Activated CD8-positive, alpha-beta memory T cell treated with anti-CD3 and anti-CD28 coated beads for 36 hours (primary cell): ENCODE measurements around the gene EMC7. TPM values are rescaled to one million over a fixed set of nuclear protein-coding genes. Genes with fewer than 3 reads are reported as not detected.
"Not testable (repeated sequence)": the region's sequence is repeated elsewhere in the genome, so short reads cannot be mapped to it uniquely, and the experiment has no call there.

ENCODE experiments used
- CTCF ChIA-PET: fragments of 350-600 bp; sonication (Branson Sonifier 250); formaldehyde crosslinking; loops from one replicate; lab custom pipeline; 2021; ENCODE audit warnings: antibody characterized with exemption; lab: Charles Lee
- POLR2A ChIA-PET: fragments of 350-600 bp; sonication (Branson Sonifier 250); formaldehyde crosslinking; loops from one replicate; lab custom pipeline; 2021; ENCODE audit warnings: antibody characterized with exemption; lab: Charles Lee
- total RNA-seq, 2 experiments: library from RNA; stranded (reverse); gene quantifications; one replicate each; pipeline ENCODE4 v1.2.3, GENCODE V29; 2021

Gene EMC7
- total RNA-seq, 2 experiments from 2014 or later, result 70.6 to 80.2 TPM

- POLR2A ChIA-PET, result interaction anchor here (0.7 to 1.5 kb wide), 3 partner anchors 17 to 123 kb away, joined by 3 to 6 read pairs (median 4); partner anchors contain the start of genes EMC4 and KATNBL1
- CTCF ChIA-PET, result interaction anchor here (1.2 to 4.5 kb wide), 3 partner anchors 38 to 123 kb away, joined by 3 to 19 read pairs (median 3); partner anchors contain the start of genes EMC4 and KATNBL1
Measured at GRCh38 chr15:34102175-34102925, 688 bp upstream of the EMC7 start.

GRCh38 chr15:34099914-34100313 lies 1.7 kb downstream of the EMC7 start:
- POLR2A ChIA-PET, result no interaction called here
- CTCF ChIA-PET, result no interaction called here

GRCh38 chr15:34085746-34086145 lies 15.9 kb downstream of the EMC7 start:
- ChIA-PET CTCF (no interaction called here), POLR2A (interaction anchor here (0.5 kb wide), 1 partner anchor 16 kb away, joined by 4 read pairs; the partner anchor contains the start of genes EMC7 and PGBD4)

GRCh38 chr15:34084086-34084485 lies 17.6 kb downstream of the EMC7 start:
- ChIA-PET POLR2A (no interaction called here), CTCF (no interaction called here)

DNA sequence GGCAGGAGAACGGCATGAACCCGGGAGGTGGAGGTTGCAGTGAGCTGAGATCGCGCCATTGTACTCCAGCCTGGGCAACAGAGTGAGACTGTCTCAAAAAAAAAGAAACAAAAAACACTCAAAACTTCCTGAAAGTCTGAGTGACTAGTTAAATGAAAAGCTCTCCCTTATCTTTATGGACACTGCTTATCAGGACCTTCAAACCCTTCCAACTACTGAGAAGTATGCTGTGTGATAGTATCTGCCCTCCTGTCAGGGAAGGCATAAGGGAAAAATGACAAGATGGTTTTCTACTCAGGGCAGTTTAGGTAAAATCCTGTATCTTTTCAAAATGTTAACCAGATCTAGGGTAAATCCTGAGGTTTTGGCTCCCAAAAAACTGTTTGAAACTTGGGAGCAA lies 21.8 kb downstream of the EMC7 start:
- ChIA-PET POLR2A (no interaction called here), CTCF (no interaction called here)

GRCh38 chr15:34078900-34079299 lies 22.8 kb downstream of the EMC7 start:
- ChIA-PET POLR2A (no interaction called here), CTCF (interaction anchor here (0.5 kb wide), 1 partner anchor 114 kb away, joined by 3 read pairs; no protein-coding TSS in a partner anchor)

DNA sequence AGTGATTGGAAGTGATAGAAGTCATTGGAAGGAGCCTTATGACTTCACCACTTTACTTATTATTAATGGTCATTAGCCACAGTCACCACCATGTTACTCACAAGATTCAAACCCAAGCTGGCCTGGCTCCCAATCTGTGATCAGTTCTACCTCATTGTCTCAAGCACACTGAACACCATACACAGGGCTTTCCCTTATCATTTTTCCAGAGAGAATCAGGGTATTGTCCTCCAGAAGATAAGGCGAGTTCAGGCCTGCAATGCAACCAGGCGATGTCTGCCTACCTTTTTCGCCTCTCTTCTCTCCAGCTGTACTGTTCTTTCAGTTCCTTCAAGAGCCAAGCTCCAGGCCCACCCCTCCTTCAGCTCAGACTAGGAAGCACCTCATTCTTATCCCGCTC lies 24.9 kb downstream of the EMC7 start:
- CTCF ChIA-PET, result interaction anchor here (1.0 kb wide), 1 partner anchor 133 kb away, joined by 3 read pairs; the partner anchor contains the start of gene KATNBL1
- POLR2A ChIA-PET, result no interaction called here

GRCh38 chr15:34070003-34070402 lies 31.7 kb downstream of the EMC7 start:
- CTCF ChIA-PET, result no interaction called here
- POLR2A ChIA-PET, result no interaction called here

DNA sequence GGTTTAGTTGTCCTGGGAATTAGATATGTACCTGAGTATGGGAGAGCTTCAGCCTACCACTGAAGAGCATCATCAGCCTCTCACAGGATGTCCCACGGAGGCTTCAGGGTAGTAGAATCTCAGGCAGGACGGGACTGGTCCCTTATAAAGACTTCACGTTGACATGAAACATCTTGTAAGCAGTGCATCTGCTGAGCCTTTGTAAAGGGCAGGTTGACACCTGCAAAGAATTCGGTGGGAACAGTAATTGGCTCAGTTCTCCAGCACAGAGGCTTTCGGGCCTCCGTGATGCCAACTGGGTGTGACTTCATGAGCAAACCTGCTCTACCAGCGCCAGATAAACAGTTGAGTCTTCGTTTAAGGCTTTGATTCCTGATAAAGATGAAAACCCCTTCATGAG lies 35.7 kb downstream of the EMC7 start:
- CTCF ChIA-PET, result interaction anchor here (0.7 kb wide), 1 partner anchor 28 kb away, joined by 3 read pairs; no protein-coding TSS in a partner anchor
- POLR2A ChIA-PET, result no interaction called here

DNA sequence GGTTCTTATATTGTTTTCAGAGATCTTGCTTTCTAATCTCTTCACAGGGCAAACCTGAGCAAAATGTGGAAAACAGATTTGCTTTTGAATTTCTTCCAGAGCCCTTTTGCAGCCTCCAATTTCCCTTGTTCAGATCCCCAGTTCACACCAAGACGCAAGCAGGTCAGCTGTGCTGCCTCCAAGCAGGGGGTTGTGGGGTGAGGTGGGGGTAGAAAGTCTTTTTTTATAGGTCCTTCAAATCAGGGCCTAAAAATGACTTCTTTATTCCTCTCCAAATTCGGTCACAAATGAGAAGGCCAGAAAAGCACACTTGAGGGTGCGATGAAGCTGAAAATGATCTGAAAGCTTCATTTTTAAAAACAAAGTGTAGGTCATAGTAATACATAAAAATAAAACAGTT lies 36.4 kb downstream of the EMC7 start:
- ChIA-PET POLR2A (no interaction called here), CTCF (interaction anchor here (0.7 kb wide), 1 partner anchor 29 kb away, joined by 3 read pairs; no protein-coding TSS in a partner anchor)

DNA sequence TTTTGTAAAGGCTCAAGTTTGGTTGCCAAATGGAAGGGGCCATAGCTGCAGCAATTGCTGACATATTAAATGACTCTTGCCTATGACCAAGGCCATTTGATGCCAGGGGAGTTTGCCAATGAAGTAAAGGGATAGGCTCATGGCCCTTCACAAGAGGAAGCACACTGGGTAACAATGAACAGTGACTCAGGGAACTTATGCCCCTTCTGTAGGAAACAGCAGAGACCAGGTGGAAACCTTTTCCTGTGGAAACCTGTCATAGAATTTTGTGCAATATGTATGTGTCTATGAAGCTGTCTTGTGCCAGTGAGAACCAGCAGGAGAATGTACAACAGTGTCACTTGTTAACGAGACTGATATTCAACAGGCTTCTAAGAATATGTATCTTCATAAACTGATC lies 37.2 kb downstream of the EMC7 start:
- ChIA-PET POLR2A (no interaction called here), CTCF (interaction anchor here (0.6 to 1.3 kb wide), 2 partner anchors 38 to 415 kb away, joined by 3 read pairs; no protein-coding TSS in a partner anchor)

DNA sequence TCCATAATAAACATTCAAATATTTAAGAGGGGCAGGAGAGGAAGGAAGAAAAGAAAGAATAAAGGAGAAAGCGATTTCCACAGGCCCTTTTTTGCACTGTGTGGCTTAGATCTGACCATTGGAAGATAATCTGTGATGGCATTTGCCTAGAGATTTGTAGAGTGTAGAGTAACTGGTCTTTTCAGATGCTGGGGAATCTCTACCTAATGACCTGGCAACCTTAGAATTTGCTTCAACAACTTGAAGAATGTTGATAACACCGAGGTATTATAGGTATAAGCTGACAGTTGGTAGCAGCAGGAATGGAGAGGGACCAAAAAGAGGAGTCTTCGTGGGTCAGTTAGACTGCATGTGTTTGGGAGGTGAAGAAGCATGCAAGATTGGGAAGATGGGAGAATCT lies 41.7 kb downstream of the EMC7 start:
- POLR2A ChIA-PET, result no interaction called here
- CTCF ChIA-PET, result no interaction called here

- CTCF ChIA-PET, result no interaction called here
- POLR2A ChIA-PET, result no interaction called here
Measured at GRCh38 chr15:34059476-34059875, 42.2 kb downstream of the EMC7 start.

- ChIA-PET POLR2A (no interaction called here), CTCF (no interaction called here)
Measured at GRCh38 chr15:34056911-34057310, 44.8 kb downstream of the EMC7 start.

- CTCF ChIA-PET, result no interaction called here
Measured at GRCh38 chr15:34055868-34056595, 45.6 kb downstream of the EMC7 start.

DNA sequence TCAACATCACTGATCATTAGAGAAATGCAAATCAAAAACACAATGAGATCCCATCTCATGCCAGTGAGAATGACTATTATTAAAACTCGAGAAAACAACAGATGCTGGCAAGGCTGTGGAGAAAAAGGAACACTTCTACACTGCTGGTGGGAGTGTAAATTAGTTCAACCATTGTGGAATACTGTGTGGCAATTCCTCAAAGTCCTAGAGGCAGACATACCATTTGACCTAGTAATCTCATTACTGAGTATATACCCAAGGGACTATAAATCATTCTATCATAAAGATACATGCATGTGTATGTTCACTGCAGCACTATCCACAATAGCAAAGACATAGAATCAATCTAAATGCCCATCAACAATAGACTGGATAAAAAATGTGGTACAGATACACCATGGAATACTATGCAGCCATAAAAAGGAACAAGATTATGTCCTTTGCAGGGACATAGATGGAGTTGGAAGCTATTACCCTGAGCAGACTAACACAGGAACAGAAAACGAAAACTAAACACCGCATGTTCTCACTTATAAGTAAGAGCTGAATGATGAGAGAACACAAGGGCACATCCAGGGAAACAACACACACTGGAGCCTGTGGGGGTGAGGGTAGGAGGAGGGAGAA lies 47.5 kb downstream of the EMC7 start:
- POLR2A ChIA-PET, result no interaction called here
- CTCF ChIA-PET, result no interaction called here

More at GRCh38 chr15:34055868-34056595, 45.6 kb downstream of the EMC7 start:
- POLR2A ChIA-PET, result no interaction called here

- CTCF ChIA-PET, POLR2A ChIA-PET: not testable (repeated sequence)
Measured at GRCh38 chr15:34050385-34050784, 51.3 kb downstream of the EMC7 start.

GRCh38 chr15:34049112-34049511 lies 52.5 kb downstream of the EMC7 start:
- CTCF ChIA-PET, result no interaction called here
- POLR2A ChIA-PET, result no interaction called here

- ChIA-PET POLR2A (no interaction called here), CTCF (interaction anchor here (0.5 kb wide), 1 partner anchor 13 kb away, joined by 3 read pairs; no protein-coding TSS in a partner anchor)
Measured at GRCh38 chr15:34047893-34048775, 53.5 kb downstream of the EMC7 start.
